CD8-positive, alpha-beta memory T cell (primary cell): ENCODE measurements around the gene KLHDC10. TPM values are rescaled to one million over a fixed set of nuclear protein-coding genes. Genes with fewer than 3 reads are reported as not detected.
"Not testable (repeated sequence)": the region's sequence is repeated elsewhere in the genome, so short reads cannot be mapped to it uniquely, and the experiment has no call there.

Source experiments
- CTCF ChIA-PET: fragments of 350-600 bp; sonication (Branson Sonifier 250); formaldehyde crosslinking; loops from one replicate; lab custom pipeline; 2021; ENCODE audit warnings: antibody characterized with exemption; lab: Charles Lee
- POLR2A ChIA-PET: fragments of 350-600 bp; sonication (Branson Sonifier 250); formaldehyde crosslinking; loops from one replicate; lab custom pipeline; 2021; ENCODE audit warnings: antibody characterized with exemption; lab: Charles Lee
- DNase-seq, 5 donors: peaks; one replicate each; pipeline versions ENCODE4 v3.0.0 to v3.0.0-alpha.2; 2020 to 2022; ENCODE audit warnings: mixed read lengths in 1 of 5
- H3K27ac ChIP-seq: one replicate; pipeline ENCODE4 v1.7.0; 2013; ENCODE audit warnings: low read depth, mild to moderate bottlenecking, low read length, moderate library complexity
- H3K27me3 ChIP-seq: 2 replicates; pipeline ENCODE4 v1.7.0; 2013; ENCODE audit warnings: low read length, mild to moderate bottlenecking; ENCODE audit not compliant: insufficient read depth, poor library complexity, severe bottlenecking
- H3K36me3 ChIP-seq: 2 replicates; pipeline ENCODE4 v1.7.0; 2013; ENCODE audit warnings: mild to moderate bottlenecking, low read length, moderate library complexity; ENCODE audit not compliant: insufficient read depth
- H3K4me1 ChIP-seq: 2 replicates; pipeline ENCODE4 v1.7.0; 2013; ENCODE audit warnings: mild to moderate bottlenecking, low read length, moderate library complexity; ENCODE audit not compliant: insufficient read depth
- H3K4me3 ChIP-seq: 2 replicates; pipeline ENCODE4 v1.7.0; 2013; ENCODE audit warnings: mild to moderate bottlenecking, low read length
- H3K9me3 ChIP-seq: 2 replicates; pipeline ENCODE4 v1.7.0; 2013; ENCODE audit warnings: mild to moderate bottlenecking, low read length
- H3K27ac Mint-ChIP-seq, 8 donors: one replicate each; pipeline ENCODE4 v1.8.0; 2020 to 2021; ENCODE audit warnings: mixed read lengths in 8 of 8, mild to moderate bottlenecking in 6 of 8, inconsistent platforms in 3 of 8, moderate library complexity in 3 of 8
- H3K27me3 Mint-ChIP-seq, 2 donors: one replicate each; pipeline ENCODE4 v1.8.0; 2020 to 2021; ENCODE audit warnings: mixed read lengths in 2 of 2, mild to moderate bottlenecking in 1 of 2, moderate library complexity in 1 of 2
- H3K36me3 Mint-ChIP-seq, 3 donors: one replicate each; pipeline ENCODE4 v1.8.0; 2020 to 2021; ENCODE audit warnings: mixed read lengths in 3 of 3, inconsistent platforms in 1 of 3, mild to moderate bottlenecking in 1 of 3
- H3K4me1 Mint-ChIP-seq, 3 donors: one replicate each; pipeline ENCODE4 v1.8.0; 2020 to 2021; ENCODE audit warnings: mixed read lengths in 3 of 3, inconsistent platforms in 1 of 3, mild to moderate bottlenecking in 1 of 3
- H3K4me3 Mint-ChIP-seq, 7 donors: one replicate each; pipeline ENCODE4 v1.8.0; 2020 to 2021; ENCODE audit warnings: mixed read lengths in 7 of 7, mild to moderate bottlenecking in 6 of 7, moderate library complexity in 4 of 7, inconsistent platforms in 2 of 7
- H3K9me3 Mint-ChIP-seq, 5 donors: one replicate each; pipeline ENCODE4 v1.8.0; 2020 to 2022; ENCODE audit warnings: mixed read lengths in 5 of 5, mild to moderate bottlenecking in 3 of 5, moderate library complexity in 2 of 5, inconsistent platforms in 1 of 5
- polyA plus RNA-seq: library from polyadenylated mRNA; unstranded; fragments of 300-500 nt; fragmentation: Illumina TruSeq; gene quantifications from one replicate; pipeline ENCODE4 v1.2.3, GENCODE V29; 2021
- total RNA-seq, 2 experiments: library from RNA; stranded (reverse); gene quantifications; one replicate each; pipeline ENCODE4 v1.2.3, GENCODE V29; 2021

Gene KLHDC10
- total and polyA plus RNA-seq, 3 experiments from 2014 or later = 2.2 to 19.2 (median 18.7) TPM

- Mint-ChIP-seq H3K27ac (no peak overlapping the region), H3K27me3 (no peaks in the 10 kb centered on the region), H3K4me3 (no peak overlapping the region), H3K9me3 (no peaks in the 10 kb centered on the region), H3K4me1 (no peaks in the 10 kb centered on the region), H3K36me3 (peaks cover 0 to 72% (median 22%) of the 10 kb centered on the region in 3 donors)
- Histone ChIP-seq H3K4me3 (no peak overlapping the region), H3K4me1 (no peaks in the 10 kb centered on the region), H3K9me3 (no peaks in the 10 kb centered on the region), H3K36me3 (peaks cover 32% of the 10 kb centered on the region), H3K27me3 (no peaks in the 10 kb centered on the region), H3K27ac (no peak overlapping the region)
- DNase-seq = no peak
- CTCF ChIA-PET = interaction anchor here (2.0 kb wide), 1 partner anchor 32 kb away, joined by 5 read pairs; no protein-coding TSS in a partner anchor
- POLR2A ChIA-PET = no interaction called here
These were observed 29.8 kb upstream of the KLHDC10 start for GRCh38 chr7:130040576-130040975.

GRCh38 chr7:130047831-130048230, 22.5 kb upstream of the KLHDC10 start:
- peaks cover 6% of the 10 kb centered on the region for H3K36me3 ChIP-seq
- ChIA-PET CTCF (no interaction called here), POLR2A (no interaction called here)
- H3K27ac ChIP-seq = no peak overlapping the region
- H3K4me1 ChIP-seq = peaks cover 6% of the 10 kb centered on the region
- no peaks in the 10 kb centered on the region for H3K9me3 ChIP-seq
- H3K4me1 Mint-ChIP-seq = peaks cover 10 to 11% (median 11%) of the 10 kb centered on the region in 3 donors
- DNase-seq = no peak
- H3K36me3 Mint-ChIP-seq = peaks cover 0 to 46% (median 22%) of the 10 kb centered on the region in 3 donors
- H3K27ac Mint-ChIP-seq = peak overlapping the region in 1 of 8 donors; percentile 19
- no peaks in the 10 kb centered on the region for H3K9me3 Mint-ChIP-seq
- no peak overlapping the region for H3K4me3 ChIP-seq
- H3K27me3 Mint-ChIP-seq = no peaks in the 10 kb centered on the region
- no peaks in the 10 kb centered on the region for H3K27me3 ChIP-seq
- no peak overlapping the region for H3K4me3 Mint-ChIP-seq

- H3K4me3 Mint-ChIP-seq = peak overlapping the region in 4 of 7 donors; percentile 5 to 45 (median 18)
These were observed 21.4 kb upstream of the KLHDC10 start for GRCh38 chr7:130048906-130049305.

GRCh38 chr7:130052250-130052649, 18.1 kb upstream of the KLHDC10 start:
- H3K4me3 Mint-ChIP-seq = peak overlapping the region in 5 of 7 donors; percentile 19 to 76 (median 32)
- peaks cover 10 to 11% (median 11%) of the 10 kb centered on the region in 3 donors for H3K4me1 Mint-ChIP-seq
- H3K9me3 ChIP-seq, H3K9me3 Mint-ChIP-seq, H3K27me3 Mint-ChIP-seq, H3K27ac ChIP-seq, H3K4me1 ChIP-seq, H3K36me3 ChIP-seq, H3K27me3 ChIP-seq, H3K4me3 ChIP-seq, DNase-seq: not testable (repeated sequence)
- peak overlapping the region in 1 of 8 donors; percentile 47 for H3K27ac Mint-ChIP-seq
- peaks cover 0 to 14% (median 3%) of the 10 kb centered on the region in 3 donors for H3K36me3 Mint-ChIP-seq
- ChIA-PET POLR2A (interaction anchor here (2.2 kb wide), 1 partner anchor 18 kb away, joined by 10 read pairs; the partner anchor contains the start of gene KLHDC10), CTCF (interaction anchor here (1.2 to 1.3 kb wide), 2 partner anchors 20 to 706 kb away, joined by 4 read pairs; no protein-coding TSS in a partner anchor)

More at GRCh38 chr7:130048906-130049305, 21.4 kb upstream of the KLHDC10 start:
- Mint-ChIP-seq H3K27ac (no peak overlapping the region), H3K9me3 (no peaks in the 10 kb centered on the region), H3K36me3 (peaks cover 0 to 37% (median 19%) of the 10 kb centered on the region in 3 donors), H3K27me3 (no peaks in the 10 kb centered on the region), H3K4me1 (peaks cover 10 to 11% (median 11%) of the 10 kb centered on the region in 3 donors)
- Histone ChIP-seq H3K4me1 (peaks cover 6% of the 10 kb centered on the region), H3K9me3 (no peaks in the 10 kb centered on the region), H3K4me3 (no peak overlapping the region), H3K27ac (no peak overlapping the region), H3K36me3 (peaks cover under 1% of the 10 kb centered on the region), H3K27me3 (no peaks in the 10 kb centered on the region)
- DNase-seq = no peak
- ChIA-PET POLR2A (no interaction called here), CTCF (no interaction called here)

GRCh38 chr7:130055198-130055597, 15.1 kb upstream of the KLHDC10 start:
- H3K27ac Mint-ChIP-seq, H3K27me3 ChIP-seq, H3K4me1 ChIP-seq, H3K9me3 Mint-ChIP-seq, H3K36me3 ChIP-seq, H3K27ac ChIP-seq, DNase-seq, H3K4me3 ChIP-seq, H3K4me3 Mint-ChIP-seq, H3K9me3 ChIP-seq, H3K36me3 Mint-ChIP-seq, CTCF ChIA-PET: not testable (repeated sequence)
- POLR2A ChIA-PET = interaction anchor here (0.6 kb wide), 1 partner anchor 705 kb away, joined by 3 read pairs; no protein-coding TSS in a partner anchor
- Mint-ChIP-seq H3K4me1 (peaks cover 8 to 11% (median 10%) of the 10 kb centered on the region in 3 donors), H3K27me3 (peaks cover 0 to 14% of the 10 kb centered on the region in 2 donors)

GRCh38 chr7:130062246-130062645, 8.1 kb upstream of the KLHDC10 start:
- H3K27ac ChIP-seq = no peak overlapping the region
- Mint-ChIP-seq H3K27me3 (peaks cover 2 to 23% of the 10 kb centered on the region in 2 donors), H3K4me3 (no peak overlapping the region), H3K36me3 (no peaks in the 10 kb centered on the region), H3K4me1 (no peaks in the 10 kb centered on the region), H3K27ac (no peak overlapping the region), H3K9me3 (no peaks in the 10 kb centered on the region)
- ChIA-PET CTCF (no interaction called here), POLR2A (no interaction called here)
- H3K4me1 ChIP-seq = no peaks in the 10 kb centered on the region
- no peaks in the 10 kb centered on the region for H3K9me3 ChIP-seq
- H3K36me3 ChIP-seq = no peaks in the 10 kb centered on the region
- DNase-seq = no peak
- H3K4me3 ChIP-seq = no peak overlapping the region
- no peaks in the 10 kb centered on the region for H3K27me3 ChIP-seq

- Mint-ChIP-seq H3K9me3 (no peaks in the 10 kb centered on the region), H3K27me3 (peaks cover 2 to 23% of the 10 kb centered on the region in 2 donors), H3K27ac (no peak overlapping the region), H3K4me1 (no peaks in the 10 kb centered on the region), H3K4me3 (peak overlapping the region in 1 of 7 donors; percentile 36), H3K36me3 (no peaks in the 10 kb centered on the region)
- Histone ChIP-seq H3K4me1 (no peaks in the 10 kb centered on the region), H3K9me3 (no peaks in the 10 kb centered on the region), H3K27ac (no peak overlapping the region), H3K27me3 (no peaks in the 10 kb centered on the region), H3K36me3 (no peaks in the 10 kb centered on the region), H3K4me3 (no peak overlapping the region)
- DNase-seq = peak; percentile 48 to 68 (median 60)
- ChIA-PET POLR2A (no interaction called here), CTCF (interaction anchor here (1.0 to 1.7 kb wide), 2 partner anchors 9 to 695 kb away, joined by 3 to 4 read pairs; no protein-coding TSS in a partner anchor)
These were observed 7.3 kb upstream of the KLHDC10 start for GRCh38 chr7:130063036-130063435.

- CTCF ChIA-PET, H3K4me3 ChIP-seq, H3K36me3 Mint-ChIP-seq: not testable (repeated sequence)
These were observed 5.8 kb upstream of the KLHDC10 start for GRCh38 chr7:130064580-130064926.

More at GRCh38 chr7:130064580-130064926, 5.8 kb upstream of the KLHDC10 start:
- H3K9me3 ChIP-seq, H3K36me3 ChIP-seq, H3K9me3 Mint-ChIP-seq, H3K27ac ChIP-seq, DNase-seq, H3K4me1 Mint-ChIP-seq, H3K27me3 ChIP-seq, POLR2A ChIA-PET, H3K4me3 Mint-ChIP-seq, H3K27ac Mint-ChIP-seq, H3K4me1 ChIP-seq: not testable (repeated sequence)
- peaks cover 2 to 21% of the 10 kb centered on the region in 2 donors for H3K27me3 Mint-ChIP-seq
